Adrenal gland (tissue), 5 donors: Measurements from ENCODE around the gene ITGB4.

Experiments used
- POLR2A ChIP-seq, 2 donors: fragments of 450-650 bp; IDR thresholded peaks; one replicate each; pipeline ENCODE4 v1.6.1; 2017; ENCODE audit warnings: antibody characterized with exemption in 2 of 2, mild to moderate bottlenecking in 2 of 2, moderate library complexity in 1 of 2
- TF ChIP-seq, protein P1 (sequence below), 6 experiments: fragments of 450-650 bp in 4 of 6; fragments of 200-600 bp in 2 of 6; sonication (generic) in 1 of 6; IDR thresholded peaks; 1 replicate in 5 of 6; 2 replicates in 1 of 6; pipeline versions ENCODE4 v1.5.1 to v1.8.0; 2016 to 2021; ENCODE audit warnings: antibody characterized with exemption in 6 of 6, mild to moderate bottlenecking in 2 of 6, moderate library complexity in 1 of 6
- donor health status: DM: no; HTN: no; CAD: no.

DNA sequence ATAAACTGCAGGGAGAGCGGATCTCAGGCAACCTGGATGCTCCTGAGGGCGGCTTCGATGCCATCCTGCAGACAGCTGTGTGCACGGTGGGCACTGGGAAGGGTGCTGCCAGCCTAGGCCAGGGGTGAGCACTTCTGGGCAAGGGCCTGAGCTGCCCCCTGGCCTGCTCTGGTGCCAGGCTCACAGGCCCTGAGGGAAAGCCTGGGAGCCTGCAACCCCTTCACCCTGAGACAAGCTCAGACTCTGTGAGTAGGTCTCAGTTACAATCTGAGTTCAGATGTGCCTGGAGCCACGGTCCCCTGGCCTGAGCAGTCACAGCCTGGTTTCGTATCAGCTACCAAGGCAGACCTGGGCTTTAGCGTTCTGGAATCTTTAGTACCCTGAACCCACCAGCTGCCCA lies 8.1 kb downstream of the ITGB4 start:
- TF ChIP-seq, protein P1, sequence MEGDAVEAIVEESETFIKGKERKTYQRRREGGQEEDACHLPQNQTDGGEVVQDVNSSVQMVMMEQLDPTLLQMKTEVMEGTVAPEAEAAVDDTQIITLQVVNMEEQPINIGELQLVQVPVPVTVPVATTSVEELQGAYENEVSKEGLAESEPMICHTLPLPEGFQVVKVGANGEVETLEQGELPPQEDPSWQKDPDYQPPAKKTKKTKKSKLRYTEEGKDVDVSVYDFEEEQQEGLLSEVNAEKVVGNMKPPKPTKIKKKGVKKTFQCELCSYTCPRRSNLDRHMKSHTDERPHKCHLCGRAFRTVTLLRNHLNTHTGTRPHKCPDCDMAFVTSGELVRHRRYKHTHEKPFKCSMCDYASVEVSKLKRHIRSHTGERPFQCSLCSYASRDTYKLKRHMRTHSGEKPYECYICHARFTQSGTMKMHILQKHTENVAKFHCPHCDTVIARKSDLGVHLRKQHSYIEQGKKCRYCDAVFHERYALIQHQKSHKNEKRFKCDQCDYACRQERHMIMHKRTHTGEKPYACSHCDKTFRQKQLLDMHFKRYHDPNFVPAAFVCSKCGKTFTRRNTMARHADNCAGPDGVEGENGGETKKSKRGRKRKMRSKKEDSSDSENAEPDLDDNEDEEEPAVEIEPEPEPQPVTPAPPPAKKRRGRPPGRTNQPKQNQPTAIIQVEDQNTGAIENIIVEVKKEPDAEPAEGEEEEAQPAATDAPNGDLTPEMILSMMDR (IDR thresholded peaks at IDR 0.05): no peak
- TF ChIP-seq POLR2A (IDR thresholded peaks at IDR 0.05): no peak
